Neutrophil (primary cell): ENCODE results near the gene SMIM32.

ENCODE experiments used
- H3K27ac ChIP-seq: fragments of 200-600 bp; sonication (generic); 2 replicates; pipeline ENCODE4 v1.5.1; 2016; ENCODE audit warnings: mild to moderate bottlenecking, moderate library complexity
- H3K27me3 ChIP-seq: fragments of 200-600 bp; sonication (generic); 2 replicates; pipeline ENCODE4 v1.6.0; 2016; ENCODE audit warnings: mild to moderate bottlenecking
- H3K36me3 ChIP-seq: fragments of 200-600 bp; sonication (generic); 2 replicates; pipeline ENCODE4 v1.5.1; 2017
- H3K4me1 ChIP-seq, 2 experiments: fragments of 200-600 bp in 1 of 2; sonication (generic) in 1 of 2; 1 replicate in 1 of 2; 2 replicates in 1 of 2; pipeline versions ENCODE4 v1.5.1 to v1.6.1; 2013 to 2016; ENCODE audit warnings: low read depth in 1 of 2, low read length in 1 of 2, mild to moderate bottlenecking in 1 of 2, moderate library complexity in 1 of 2; ENCODE audit not compliant: control insufficient read depth in 1 of 2, insufficient read depth in 1 of 2
- H3K4me3 ChIP-seq, 2 experiments: fragments of 200-600 bp in 1 of 2; sonication (generic) in 1 of 2; 1 replicate in 1 of 2; 2 replicates in 1 of 2; pipeline ENCODE4 v1.5.1; 2013 to 2016; ENCODE audit warnings: low read depth in 1 of 2, low read length in 1 of 2, mild to moderate bottlenecking in 1 of 2, moderate library complexity in 1 of 2
- H3K9me3 ChIP-seq: fragments of 200-600 bp; sonication (generic); 2 replicates; pipeline ENCODE4 v1.5.1; 2016
- TF ChIP-seq, protein P1 (sequence below): fragments of 200-600 bp; sonication (generic); IDR thresholded peaks from 2 replicates; pipeline ENCODE4 v1.5.1; 2016; ENCODE audit warnings: antibody characterized with exemption

SMIM32 gene

DNA sequence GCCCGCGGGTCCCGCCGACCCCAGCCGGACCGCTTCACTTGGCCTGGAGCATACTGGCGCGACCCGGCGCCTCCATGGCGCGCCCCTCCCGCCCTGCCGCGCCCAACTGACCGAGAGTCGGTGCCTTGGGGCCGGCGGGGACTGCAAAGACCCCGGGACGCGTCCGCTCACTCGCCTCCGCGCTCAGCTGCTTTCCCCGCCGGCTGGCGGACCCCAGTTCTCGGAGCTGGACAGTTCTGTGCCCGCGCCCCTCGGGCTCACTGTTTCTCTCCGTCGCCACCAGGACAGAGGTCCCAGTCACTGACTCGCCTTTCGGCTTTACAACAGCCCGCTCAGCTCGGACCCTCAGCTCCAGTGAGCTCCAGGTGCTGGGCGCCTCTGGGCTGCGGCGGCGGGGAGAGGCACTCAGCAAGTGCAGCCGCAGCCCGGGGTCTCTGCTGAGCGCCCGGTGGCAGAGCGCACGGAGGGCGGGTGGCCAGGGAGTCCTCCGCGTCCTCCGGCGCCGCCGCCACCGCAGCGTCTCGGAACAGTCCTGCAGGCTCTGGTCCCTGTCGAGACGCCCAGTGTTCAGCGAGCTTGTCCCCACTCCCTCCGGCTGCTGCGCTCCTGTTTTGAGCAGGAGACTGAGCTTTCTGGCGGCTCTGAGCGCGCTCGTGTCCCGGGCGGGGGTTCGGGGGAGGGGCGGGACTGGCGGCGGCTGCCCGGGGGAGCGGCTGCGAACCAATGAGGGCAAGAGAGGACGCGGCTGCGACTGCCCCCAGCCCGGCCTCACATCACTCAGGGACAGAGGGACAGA, at the start of gene SMIM32:
Gene SMIM32, minus strand, starts transcription at position 637 of the 796 bp plus-strand sequence. CDS start 638 bp downstream, outside the sequence.
- Histone ChIP-seq H3K27ac (no peak within 1 kb of the TSS), H3K9me3 (no peaks in the 10 kb centered on the region), H3K4me1 (peaks cover 0 to 4% of the 10 kb centered on the region in 2 experiments), H3K36me3 (no peaks in the 10 kb centered on the region), H3K4me3 (no peak within 1 kb of the TSS), H3K27me3 (peaks cover 87% of the 10 kb centered on the region)
- TF ChIP-seq, protein P1, sequence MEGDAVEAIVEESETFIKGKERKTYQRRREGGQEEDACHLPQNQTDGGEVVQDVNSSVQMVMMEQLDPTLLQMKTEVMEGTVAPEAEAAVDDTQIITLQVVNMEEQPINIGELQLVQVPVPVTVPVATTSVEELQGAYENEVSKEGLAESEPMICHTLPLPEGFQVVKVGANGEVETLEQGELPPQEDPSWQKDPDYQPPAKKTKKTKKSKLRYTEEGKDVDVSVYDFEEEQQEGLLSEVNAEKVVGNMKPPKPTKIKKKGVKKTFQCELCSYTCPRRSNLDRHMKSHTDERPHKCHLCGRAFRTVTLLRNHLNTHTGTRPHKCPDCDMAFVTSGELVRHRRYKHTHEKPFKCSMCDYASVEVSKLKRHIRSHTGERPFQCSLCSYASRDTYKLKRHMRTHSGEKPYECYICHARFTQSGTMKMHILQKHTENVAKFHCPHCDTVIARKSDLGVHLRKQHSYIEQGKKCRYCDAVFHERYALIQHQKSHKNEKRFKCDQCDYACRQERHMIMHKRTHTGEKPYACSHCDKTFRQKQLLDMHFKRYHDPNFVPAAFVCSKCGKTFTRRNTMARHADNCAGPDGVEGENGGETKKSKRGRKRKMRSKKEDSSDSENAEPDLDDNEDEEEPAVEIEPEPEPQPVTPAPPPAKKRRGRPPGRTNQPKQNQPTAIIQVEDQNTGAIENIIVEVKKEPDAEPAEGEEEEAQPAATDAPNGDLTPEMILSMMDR = no peak

DNA sequence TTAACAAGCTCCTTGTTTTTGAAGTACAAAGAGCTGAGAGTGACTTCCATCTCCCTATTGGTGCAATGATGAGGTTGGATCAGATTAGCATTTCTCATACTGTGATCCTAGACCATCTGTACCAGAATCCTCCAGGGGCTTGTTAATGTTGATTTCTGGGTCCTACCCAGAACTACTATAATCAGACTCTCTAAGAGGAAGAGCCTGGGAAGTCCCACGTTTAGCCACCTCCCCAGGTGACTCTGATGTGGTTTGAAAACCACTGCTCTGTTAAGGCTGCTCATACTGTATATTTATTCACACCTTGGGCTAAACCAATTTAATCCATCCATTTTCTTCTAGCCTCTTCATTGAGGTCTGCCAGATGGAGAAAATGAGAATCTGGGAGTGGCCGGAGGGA, 49.6 kb upstream of the SMIM32 start:
- no peak overlapping the region for H3K27ac ChIP-seq
- H3K4me3 ChIP-seq = no peak overlapping the region
- no peaks in the 10 kb centered on the region for H3K4me1 ChIP-seq
- no peaks in the 10 kb centered on the region for H3K36me3 ChIP-seq
- no peaks in the 10 kb centered on the region for H3K9me3 ChIP-seq
- TF ChIP-seq, protein P1 = no peak
- H3K27me3 ChIP-seq = no peaks in the 10 kb centered on the region

DNA sequence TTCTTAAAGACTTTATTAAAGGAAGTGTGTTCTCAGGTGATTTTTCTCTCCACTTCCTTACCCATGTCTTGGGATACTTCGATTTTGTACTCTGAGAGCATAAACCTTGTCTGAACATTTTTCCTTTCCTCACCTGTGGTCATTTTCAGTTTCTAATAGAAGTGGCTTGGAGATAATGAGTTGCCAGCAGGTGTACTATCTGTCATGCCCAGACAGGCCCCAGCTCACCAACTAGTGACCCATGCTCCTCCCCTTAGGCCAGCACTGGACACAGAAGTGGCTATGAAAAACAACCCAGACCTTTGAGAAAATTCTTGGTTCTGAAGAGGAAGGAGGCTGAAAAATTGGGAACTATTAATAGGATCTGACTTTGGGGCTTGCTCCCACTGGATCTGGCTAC, 49.2 kb upstream of the SMIM32 start:
- Histone ChIP-seq H3K27me3 (no peaks in the 10 kb centered on the region), H3K9me3 (no peaks in the 10 kb centered on the region), H3K4me3 (no peak overlapping the region), H3K36me3 (no peaks in the 10 kb centered on the region), H3K27ac (no peak overlapping the region), H3K4me1 (no peaks in the 10 kb centered on the region)
- TF ChIP-seq, protein P1 = no peak

DNA sequence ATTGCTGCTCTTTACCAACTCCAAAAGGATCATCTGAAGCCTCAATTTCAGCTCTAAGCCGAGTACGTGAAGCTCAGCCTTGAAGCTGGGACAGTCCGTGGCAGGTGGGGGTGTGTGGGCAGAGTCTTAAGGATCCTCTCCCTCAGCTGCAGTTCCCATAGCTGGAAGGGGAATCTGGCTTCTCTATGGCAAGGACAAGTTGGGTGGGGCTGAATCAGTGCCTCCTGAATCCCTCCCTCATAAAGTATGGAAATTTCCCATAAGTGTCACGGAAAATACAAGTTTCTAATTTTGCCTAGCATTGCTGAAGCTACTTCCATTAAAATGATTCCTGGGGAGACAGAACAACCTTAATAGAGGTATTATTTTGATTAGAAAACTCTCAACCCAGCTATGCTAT, 47.9 kb upstream of the SMIM32 start:
- H3K9me3 ChIP-seq = no peaks in the 10 kb centered on the region
- TF ChIP-seq, protein P1 = no peak
- no peak overlapping the region for H3K4me3 ChIP-seq
- H3K36me3 ChIP-seq = no peaks in the 10 kb centered on the region
- no peaks in the 10 kb centered on the region for H3K4me1 ChIP-seq
- H3K27ac ChIP-seq = no peak overlapping the region
- no peaks in the 10 kb centered on the region for H3K27me3 ChIP-seq

DNA sequence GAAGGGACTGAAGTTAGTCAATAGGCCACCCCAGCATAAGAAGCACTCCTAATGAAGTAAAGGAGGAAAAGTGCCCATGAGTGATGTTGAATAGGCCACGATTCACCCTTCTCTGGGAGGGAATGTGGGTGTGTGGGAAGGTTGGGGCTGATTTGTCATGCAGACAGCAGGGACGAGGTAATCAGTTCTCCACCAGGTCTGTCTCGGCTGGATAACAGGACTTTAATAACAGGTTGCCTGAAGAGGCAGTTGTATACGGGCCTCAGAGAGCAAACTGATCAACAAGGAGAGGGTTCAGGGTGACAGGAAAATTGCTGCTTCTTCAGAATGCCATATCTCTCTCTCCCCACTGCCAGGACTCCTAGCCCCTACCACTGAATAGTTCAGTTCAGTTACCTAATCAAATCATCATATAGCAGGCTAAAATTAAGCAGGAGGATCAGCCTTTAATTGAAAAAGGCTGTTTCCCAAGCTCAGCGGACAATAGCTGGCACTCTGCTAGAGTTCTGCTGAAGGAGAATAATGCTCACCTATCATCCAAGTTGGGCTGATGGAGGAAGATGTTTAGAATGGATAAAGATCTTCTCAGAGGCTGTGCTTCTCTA, 43.6 kb upstream of the SMIM32 start:
- Histone ChIP-seq H3K9me3 (no peaks in the 10 kb centered on the region), H3K36me3 (no peaks in the 10 kb centered on the region), H3K4me1 (no peaks in the 10 kb centered on the region), H3K27me3 (peaks cover 4% of the 10 kb centered on the region), H3K4me3 (no peak overlapping the region), H3K27ac (no peak overlapping the region)
- TF ChIP-seq, protein P1 = no peak
